ENCODE results near the gene RFPL2.

GRCh38 chr22:32206774-32207758 is 2.2 kb upstream of the RFPL2 start:
- TF ChIP-seq ZNF274 (IDR thresholded peaks at IDR 0.05; ENCODE audit: low read depth, low read length) (no peak), SUZ12 (IDR thresholded peaks at IDR 0.05; ENCODE audit: extremely low read depth, insufficient read depth, insufficient read length) (no peak), YY1 (IDR thresholded peaks at IDR 0.05; ENCODE audit: insufficient read depth, insufficient read length) (no peak)
